ENCODE measurements around the gene MAN2A1.

The MAN2A1 gene

GRCh38 chr5:109706095-109706494, 16.4 kb downstream of the MAN2A1 start:
- DNase-seq (ENCODE audit: low read depth in 2 of 2): no peak

DNA sequence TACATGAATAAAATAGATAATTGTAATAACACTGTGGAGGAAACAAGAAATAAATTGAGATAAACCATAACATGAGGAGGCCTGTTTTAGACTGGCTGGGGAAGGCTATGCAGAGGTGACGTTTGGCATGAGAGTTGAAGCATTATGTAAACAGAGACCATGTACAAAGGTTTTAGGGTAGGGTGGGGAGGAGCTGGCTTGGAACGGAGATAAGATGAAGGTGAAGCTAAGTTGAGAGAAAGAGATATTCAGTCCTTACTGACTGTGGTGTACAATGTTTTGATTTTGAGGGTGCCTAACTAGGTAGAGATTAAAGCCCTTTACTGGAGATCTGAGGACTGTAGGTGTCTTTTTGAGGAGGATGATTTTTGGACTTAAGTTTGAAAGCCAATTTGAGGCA, 17.8 kb downstream of the MAN2A1 start:
- DNase-seq (ENCODE audit: low read depth in 2 of 2): no peak

DNA sequence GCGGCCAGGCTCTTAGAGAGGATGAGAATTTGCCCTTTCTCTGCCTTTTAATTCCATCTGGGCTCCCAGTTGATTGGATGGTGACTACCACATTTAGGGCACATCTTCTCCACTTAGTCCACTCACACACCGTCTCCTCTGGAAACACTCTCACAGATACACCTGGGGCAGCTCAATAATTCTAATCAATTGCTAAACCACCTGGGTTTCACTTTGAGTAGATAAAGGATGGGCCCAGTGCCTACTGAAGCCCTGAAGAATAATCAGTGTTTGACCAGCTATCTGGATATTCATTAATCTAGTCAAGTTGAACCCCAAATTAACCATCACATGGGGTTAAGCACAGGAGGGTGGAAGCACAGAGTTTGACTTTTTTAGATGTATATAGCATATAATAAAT, 19.1 kb downstream of the MAN2A1 start:
- DNase-seq (ENCODE audit: low read depth in 2 of 2): no peak

- no peak for DNase-seq (ENCODE audit: low read depth in 2 of 2)
Measured at GRCh38 chr5:109709225-109709624, 19.5 kb downstream of the MAN2A1 start.

DNA sequence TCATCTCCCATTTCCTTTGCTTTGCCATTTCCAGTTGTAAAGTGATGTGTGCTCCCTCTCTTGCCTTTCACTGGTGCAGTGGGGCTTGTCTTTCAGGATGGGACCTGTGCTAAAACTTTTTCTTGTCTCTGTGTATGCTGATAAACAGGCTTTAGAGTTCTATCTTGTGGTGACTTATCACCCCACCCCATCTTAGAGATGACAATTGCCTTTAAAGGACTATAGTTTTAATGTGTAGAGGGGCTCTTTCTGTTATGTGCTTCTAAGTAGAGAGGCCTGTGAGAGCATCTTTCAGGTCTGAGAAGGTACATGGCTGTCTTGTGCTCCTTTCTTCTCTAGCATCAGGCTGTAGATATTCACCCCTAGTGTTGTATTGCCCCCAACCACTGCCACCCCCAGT, 21.9 kb downstream of the MAN2A1 start:
- no peak for DNase-seq (ENCODE audit: low read depth in 2 of 2)

DNA sequence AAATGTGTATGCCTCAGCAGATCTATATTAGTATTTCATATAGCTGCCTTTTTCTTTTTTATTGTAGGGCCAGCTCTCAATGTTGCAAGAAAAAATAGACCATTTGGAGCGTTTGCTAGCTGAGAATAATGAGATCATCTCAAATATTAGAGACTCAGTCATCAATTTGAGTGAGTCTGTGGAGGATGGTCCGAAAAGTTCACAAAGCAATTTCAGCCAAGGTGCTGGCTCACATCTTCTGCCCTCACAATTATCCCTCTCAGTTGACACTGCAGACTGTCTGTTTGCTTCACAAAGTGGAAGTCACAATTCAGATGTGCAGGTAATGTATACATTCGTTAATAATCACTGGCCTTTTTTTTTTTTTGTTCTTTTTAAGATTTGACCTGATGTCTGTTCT, 23.7 kb downstream of the MAN2A1 start:
- DNase-seq (ENCODE audit: low read depth in 2 of 2): no peak

DNA sequence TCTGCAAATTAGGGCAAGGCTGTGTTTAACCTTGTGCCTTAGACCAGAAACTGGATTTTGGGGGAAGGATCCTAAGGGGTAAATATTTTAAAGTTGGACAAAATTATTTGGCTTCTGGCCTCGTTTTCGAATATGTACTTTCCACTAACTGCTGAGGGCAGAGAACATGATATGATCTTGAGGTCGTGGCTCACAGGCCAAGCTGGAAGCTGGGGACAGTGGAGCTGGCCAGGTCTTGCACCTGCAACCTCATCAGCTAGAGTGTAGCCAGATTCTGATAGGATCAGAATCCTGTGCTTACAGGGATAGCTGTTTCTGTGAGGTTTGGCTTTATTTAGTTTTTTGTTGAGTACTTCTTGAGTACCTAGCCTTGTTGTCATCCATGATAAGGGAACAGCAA, 24.9 kb downstream of the MAN2A1 start:
- no peak for DNase-seq (ENCODE audit: low read depth in 2 of 2)

- DNase-seq (ENCODE audit: low read depth in 2 of 2): no peak
Measured at GRCh38 chr5:109718216-109718615, 28.5 kb downstream of the MAN2A1 start.

DNA sequence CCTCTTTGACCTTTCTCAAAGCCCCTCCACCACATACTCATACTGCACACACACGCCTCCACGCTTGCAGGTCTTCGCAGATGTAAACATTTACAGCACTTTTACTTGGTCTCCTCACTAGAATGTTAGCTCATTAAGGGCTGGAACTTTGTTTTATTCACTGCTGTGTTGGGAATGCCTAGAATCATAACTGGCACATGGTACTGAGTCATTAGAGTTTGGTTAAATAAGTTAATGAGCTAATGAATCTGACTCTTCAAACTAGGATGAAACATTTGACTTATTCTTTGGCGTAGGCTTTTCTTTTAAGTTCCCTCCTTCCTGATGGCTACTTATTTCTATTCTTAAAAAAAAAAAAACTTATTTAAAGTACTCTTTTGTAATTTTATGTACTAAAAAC, 28.9 kb downstream of the MAN2A1 start:
- DNase-seq (ENCODE audit: low read depth in 2 of 2): no peak

- DNase-seq (ENCODE audit: low read depth in 2 of 2): no peak
Measured at GRCh38 chr5:109719978-109720377, 30.3 kb downstream of the MAN2A1 start.

DNA sequence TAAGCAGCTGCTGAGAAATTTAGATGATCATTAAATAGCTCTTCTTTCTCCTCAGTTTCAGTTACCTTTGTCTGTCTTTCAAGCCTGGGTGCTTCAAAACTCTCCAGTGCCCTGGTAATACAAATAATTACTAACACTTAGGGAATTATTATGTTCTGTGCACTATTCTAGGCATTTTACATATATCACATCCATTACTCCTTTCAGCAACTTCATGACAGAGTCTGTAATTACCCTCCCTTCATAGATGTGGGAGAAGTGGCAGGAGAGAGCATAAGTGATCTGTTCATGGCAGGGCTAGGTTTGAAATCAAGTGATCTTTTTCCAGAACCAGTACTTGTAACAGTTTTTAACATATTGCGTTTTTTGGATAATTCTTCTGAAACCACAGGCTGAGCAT, 32.0 kb downstream of the MAN2A1 start:
- DNase-seq (ENCODE audit: low read depth in 2 of 2): no peak

GRCh38 chr5:109723606-109724005, 33.9 kb downstream of the MAN2A1 start:
- no peak for DNase-seq (ENCODE audit: low read depth in 2 of 2)

- DNase-seq (ENCODE audit: low read depth in 2 of 2): no peak
Measured at GRCh38 chr5:109725135-109725534, 35.4 kb downstream of the MAN2A1 start.

- DNase-seq (ENCODE audit: low read depth in 2 of 2): no peak
Measured at GRCh38 chr5:109739741-109740728, 50.3 kb downstream of the MAN2A1 start.

DNA sequence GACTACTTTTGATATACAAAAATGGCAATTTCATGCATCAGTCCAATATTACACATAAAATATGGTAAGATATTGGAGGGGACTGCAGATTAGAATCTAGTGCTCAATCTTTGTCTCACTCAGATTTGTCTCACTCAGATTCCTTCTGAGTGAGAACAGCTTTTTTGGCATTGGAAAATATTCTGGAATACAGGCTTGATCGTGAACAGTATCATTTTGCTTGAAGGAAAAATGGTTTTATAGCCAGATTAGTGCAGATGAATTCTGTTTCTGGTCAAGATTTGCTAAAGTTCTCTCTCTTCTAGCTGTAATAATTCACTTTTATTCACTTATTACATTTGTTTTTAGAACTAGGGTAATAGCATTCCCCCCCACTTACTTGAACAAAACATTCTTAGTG, 51.2 kb downstream of the MAN2A1 start:
- DNase-seq (ENCODE audit: low read depth in 2 of 2): no peak

DNA sequence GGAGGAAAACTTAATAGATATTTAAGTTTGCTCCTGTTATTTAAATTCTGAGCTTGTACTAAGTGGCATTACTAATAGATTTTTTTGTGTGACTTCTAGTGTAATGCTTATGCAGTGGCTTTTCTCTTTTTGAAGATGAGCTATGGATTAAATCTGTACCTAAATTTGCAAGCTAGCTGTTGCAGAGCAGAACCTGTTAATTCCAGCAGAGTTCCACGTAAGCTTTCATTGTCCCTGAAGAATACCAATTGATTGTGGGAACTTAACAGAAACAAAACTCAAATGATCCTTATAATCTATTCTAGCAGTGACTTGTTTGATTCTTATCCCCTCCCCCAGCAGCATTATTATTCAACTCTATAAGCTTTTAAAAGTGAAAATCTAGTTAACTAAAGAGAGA, 51.7 kb downstream of the MAN2A1 start:
- DNase-seq (ENCODE audit: low read depth in 2 of 2): no peak

DNA sequence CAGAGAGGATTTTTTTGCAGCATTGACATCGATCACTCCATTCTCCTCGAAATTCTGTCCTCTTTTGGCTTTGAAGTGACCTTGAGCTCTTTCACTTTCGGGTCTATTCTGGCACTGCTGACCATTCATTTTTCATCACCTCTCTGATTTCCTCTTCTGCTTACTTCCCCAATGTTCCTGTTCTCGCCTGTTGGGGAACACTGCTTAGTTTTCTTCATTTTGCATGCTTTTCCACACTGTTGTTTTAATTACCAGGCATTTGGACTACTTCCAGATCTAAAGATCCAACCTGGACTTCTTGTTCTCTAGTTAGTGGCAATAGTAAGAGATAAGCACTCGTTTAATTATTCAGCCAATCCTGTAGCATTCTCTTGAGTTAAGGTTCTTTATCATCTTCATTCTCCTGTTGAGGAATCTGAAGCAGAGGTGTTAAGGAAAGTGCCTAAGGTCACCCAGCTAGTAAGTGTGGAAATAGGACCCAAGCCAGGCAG, 53.4 kb downstream of the MAN2A1 start:
- DNase-seq (ENCODE audit: low read depth in 2 of 2): no peak

DNA sequence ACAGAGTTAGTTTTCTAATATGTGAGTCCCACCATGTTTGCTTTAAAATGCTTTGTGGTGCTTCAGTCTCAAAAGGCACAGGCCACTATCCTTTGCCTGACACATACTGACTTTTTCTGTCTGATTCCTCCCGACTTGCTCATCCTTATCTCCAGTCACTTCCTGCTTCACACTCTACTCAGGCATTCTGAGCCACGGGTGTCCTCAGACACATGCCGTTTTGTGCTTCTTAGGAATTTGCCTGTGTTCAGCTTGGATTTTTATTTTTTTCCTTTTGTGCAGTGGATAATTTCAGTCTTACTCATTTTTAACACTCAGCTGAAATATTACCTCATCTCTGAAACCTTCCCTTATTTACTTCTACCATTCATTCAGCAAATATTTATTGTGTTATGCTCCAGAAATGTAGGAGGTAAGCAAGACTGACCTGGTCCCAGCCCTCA, 54.1 kb downstream of the MAN2A1 start:
- no peak for DNase-seq (ENCODE audit: low read depth in 2 of 2)

DNA sequence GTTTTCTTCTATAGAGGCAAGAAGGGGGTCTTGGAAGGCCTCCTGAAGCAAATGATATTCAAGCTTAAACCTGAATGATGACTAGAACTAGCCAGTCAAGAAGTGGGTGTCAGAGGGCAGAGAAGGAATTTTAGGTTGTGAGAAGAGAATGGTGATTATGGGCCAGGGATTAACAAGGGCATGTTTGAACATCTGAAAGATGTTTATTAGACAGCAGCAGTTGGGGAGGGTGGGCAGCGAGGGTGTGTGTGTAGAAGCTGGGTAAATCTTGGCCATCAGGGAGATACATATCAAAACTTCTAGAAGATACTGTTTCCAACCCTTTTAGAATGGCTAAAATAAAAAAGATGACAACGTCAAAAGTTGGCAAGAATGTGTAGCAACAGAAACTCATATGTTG, 54.5 kb downstream of the MAN2A1 start:
- DNase-seq (ENCODE audit: low read depth in 2 of 2): no peak

- DNase-seq (ENCODE audit: low read depth in 2 of 2): no peak
Measured at GRCh38 chr5:109748546-109748945, 58.8 kb downstream of the MAN2A1 start.

- no peak for DNase-seq (ENCODE audit: low read depth in 2 of 2)
Measured at GRCh38 chr5:109750463-109750862, 60.7 kb downstream of the MAN2A1 start.

- no peak for DNase-seq (ENCODE audit: low read depth in 2 of 2)
Measured at GRCh38 chr5:109753279-109753678, 63.6 kb downstream of the MAN2A1 start.

DNA sequence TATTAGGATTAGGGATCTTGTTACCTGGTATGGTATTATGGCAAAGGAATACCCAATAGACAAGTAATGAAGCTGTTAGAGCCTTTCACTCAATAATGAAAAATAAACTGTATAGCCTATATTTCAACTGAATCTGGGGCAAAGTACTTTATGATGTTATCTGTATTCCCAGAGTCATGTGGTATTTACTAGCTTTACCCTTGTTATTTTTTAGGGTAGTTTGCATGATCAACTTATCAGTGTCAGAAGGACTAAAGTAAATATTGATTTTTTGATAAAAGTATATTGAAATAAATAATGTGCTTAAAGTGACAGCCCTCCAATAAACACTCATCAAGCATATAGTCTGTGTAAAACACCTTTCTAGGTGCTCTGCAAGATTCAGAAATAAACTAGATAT, 64.6 kb downstream of the MAN2A1 start:
- DNase-seq (ENCODE audit: low read depth in 2 of 2): no peak

Measured in stimulated activated CD8-positive, alpha-beta memory T cell treated with anti-CD3 and anti-CD28 coated beads, Interleukin-7, amount 100 ng/mL, for 4 hours (primary cell).